Measurements from ENCODE around the gene TNFRSF1A.

Gene TNFRSF1A

DNA sequence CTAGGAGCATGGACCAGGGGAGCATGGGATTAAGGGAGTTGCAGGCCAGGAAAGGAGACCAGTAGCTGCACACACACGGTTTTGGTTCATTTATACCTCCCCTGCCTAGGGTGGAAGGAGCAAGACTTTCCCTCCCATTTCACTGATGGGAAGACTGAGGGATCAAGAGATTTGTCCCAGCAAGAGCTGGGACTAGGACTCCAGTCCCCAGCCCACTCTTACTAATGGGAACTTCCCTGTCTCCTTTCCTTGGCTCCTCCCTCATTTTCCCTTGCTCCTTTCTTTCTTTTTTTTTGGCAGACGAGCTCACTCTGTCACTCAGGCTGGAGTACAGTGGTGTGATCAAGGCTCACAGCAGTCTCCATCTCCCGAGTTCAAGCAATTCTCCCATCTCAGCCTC, 20.5 kb upstream of the TNFRSF1A start:
- TF ChIP-seq, protein P1, sequence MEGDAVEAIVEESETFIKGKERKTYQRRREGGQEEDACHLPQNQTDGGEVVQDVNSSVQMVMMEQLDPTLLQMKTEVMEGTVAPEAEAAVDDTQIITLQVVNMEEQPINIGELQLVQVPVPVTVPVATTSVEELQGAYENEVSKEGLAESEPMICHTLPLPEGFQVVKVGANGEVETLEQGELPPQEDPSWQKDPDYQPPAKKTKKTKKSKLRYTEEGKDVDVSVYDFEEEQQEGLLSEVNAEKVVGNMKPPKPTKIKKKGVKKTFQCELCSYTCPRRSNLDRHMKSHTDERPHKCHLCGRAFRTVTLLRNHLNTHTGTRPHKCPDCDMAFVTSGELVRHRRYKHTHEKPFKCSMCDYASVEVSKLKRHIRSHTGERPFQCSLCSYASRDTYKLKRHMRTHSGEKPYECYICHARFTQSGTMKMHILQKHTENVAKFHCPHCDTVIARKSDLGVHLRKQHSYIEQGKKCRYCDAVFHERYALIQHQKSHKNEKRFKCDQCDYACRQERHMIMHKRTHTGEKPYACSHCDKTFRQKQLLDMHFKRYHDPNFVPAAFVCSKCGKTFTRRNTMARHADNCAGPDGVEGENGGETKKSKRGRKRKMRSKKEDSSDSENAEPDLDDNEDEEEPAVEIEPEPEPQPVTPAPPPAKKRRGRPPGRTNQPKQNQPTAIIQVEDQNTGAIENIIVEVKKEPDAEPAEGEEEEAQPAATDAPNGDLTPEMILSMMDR (IDR thresholded peaks at IDR 0.05; ENCODE audit: borderline replicate concordance, insufficient read depth, low read depth, low read length): no peak

DNA sequence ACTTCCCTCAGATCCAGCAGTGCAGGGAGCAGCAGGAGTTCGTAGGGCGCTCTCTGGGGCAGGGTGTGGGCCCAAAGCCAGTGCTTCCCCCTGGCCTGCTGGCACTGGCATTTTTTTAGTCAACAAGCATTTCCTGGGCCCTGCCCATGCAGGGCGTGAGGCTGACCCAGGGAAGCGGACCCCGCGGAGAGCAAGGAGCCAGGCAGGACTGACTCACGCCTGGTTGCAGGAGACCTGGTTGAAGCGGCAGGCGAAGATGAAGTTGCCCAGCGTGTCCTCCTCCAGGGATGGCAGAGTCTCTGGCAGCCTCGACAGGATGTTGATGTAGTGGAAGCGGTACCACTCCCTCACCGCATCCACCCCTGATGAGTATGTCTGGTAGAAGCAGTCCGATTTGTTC, 20.0 kb upstream of the TNFRSF1A start:
- TF ChIP-seq, protein P1 (IDR thresholded peaks at IDR 0.05; ENCODE audit: borderline replicate concordance, insufficient read depth, low read depth, low read length): no peak
- H3K4me3 ChIP-seq (ENCODE audit: low read depth, low read length): no peak overlapping the region

More for the DNA sequence above, 20.5 kb upstream of the TNFRSF1A start:
- H3K4me3 ChIP-seq (ENCODE audit: low read depth, low read length): no peak overlapping the region

DNA sequence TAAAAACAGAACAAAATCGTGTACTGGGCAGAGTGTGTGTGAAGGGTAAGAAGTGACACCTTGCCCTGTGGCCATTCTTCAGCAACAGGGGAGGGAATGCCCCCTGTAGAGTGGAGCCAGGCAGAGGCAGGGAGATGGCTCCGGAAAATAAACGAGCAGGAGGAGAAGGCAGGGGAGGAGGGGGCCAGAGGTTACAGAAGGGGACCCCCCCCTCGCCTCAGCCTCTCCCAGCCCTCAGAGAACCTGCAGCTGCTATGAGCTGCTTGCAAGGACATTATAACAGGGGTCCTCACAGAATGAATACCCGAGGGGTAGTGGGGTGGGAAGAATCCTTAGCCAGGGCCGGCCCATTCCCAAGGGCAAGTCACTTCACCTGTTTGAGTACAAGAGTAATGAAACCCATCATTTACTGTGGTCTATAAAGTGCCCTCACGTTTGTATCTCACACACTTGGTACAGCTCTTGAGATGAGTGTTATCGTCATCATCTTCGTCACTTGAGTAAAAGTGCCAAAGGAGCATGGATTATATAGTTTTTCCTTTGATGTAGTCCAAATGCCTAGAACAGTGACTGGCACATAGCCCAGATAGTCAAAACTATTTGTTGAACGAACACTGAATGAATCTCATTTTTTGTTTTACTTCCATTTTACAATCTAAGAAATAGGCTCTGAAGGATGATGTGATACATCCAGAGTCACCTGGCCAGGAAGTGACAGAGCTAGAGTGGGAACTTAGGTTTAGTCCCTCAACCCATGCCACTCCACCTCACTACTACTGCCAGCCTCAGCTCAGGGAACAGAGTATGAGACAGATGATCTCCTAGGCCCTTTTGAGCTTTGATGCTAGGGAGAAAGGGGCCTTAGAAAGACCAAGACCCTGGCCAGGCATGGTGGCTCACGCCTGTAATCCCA, 19.0 kb upstream of the TNFRSF1A start:
- H3K4me3 ChIP-seq (ENCODE audit: low read depth, low read length): no peak overlapping the region
- TF ChIP-seq, protein P1 (IDR thresholded peaks at IDR 0.05; ENCODE audit: borderline replicate concordance, insufficient read depth, low read depth, low read length): no peak

DNA sequence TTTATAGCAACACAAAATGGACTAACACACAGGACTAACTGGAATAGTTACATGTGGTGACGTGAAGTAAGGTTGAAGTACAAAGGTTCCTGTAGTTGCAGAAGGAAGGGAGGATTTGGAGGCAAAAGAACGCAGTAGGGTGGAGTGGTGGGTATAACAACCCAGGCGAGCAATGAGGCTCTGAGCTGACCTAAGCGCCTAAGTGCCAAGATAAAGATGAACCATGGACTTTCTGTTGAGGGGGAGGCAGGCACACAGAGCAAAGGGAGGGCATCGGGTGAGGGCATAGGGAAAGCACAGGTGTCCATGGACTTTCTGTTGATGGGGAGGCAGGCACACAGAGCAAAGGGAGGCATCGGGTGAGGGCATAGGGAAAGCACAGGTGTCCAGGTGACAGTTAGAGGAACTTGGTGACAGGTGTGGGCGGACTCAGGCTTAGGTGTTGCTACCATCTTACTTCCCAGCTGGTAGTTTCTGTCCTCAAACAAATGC, 18.2 kb upstream of the TNFRSF1A start:
- no peak overlapping the region for H3K4me3 ChIP-seq (ENCODE audit: low read depth, low read length)
- TF ChIP-seq, protein P1 (IDR thresholded peaks at IDR 0.05; ENCODE audit: borderline replicate concordance, insufficient read depth, low read depth, low read length): no peak

DNA sequence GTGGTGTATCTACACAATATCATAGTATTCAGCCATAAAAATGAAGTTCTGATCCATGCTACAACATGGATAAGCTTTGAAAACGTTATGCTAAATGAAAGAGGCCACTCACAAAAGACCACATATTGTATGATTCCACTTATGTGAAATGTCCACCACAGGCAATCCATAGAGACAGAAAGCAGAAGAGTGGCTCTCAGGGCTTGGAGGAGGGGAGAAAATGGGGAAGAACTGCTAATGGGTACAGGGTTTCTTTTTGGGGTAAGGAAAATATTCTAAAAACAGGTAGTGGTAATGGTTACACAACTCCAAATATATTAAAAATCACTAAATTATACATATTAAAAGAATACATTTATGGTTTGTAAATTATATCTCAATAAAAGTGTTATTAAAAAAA, 17.0 kb upstream of the TNFRSF1A start:
- H3K4me3 ChIP-seq (ENCODE audit: low read depth, low read length): no peak overlapping the region
- TF ChIP-seq, protein P1 (IDR thresholded peaks at IDR 0.05; ENCODE audit: borderline replicate concordance, insufficient read depth, low read depth, low read length): no peak

DNA sequence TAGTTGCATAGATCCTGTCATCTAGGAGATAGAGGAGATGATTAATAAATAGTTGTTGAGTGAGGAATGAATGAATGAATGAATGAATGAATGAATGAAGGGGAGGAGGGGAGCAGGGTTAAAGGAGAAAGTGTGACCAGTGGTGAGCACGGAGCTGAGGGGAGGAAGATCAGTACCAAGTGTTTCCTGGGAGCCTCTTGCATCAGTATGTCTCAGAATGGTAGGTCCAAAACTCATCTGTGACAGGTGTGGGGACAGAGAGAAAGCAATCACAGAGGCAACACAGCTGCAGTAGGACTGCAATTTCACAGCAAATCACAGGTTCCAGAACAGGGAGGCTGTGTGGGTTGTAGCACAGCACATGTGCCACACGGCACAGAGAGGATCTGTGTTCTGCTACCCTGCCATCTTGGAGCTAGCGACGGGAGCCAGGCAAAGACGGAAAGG, 14.5 kb upstream of the TNFRSF1A start:
- no peak overlapping the region for H3K4me3 ChIP-seq (ENCODE audit: low read depth, low read length)
- TF ChIP-seq, protein P1 (IDR thresholded peaks at IDR 0.05; ENCODE audit: borderline replicate concordance, insufficient read depth, low read depth, low read length): no peak

Measured in GM12875 (cell line).